Hepatocyte (in vitro differentiated cells): ENCODE results near the gene RYR3.

Experiments
- EZH2 ChIP-seq: fragments of 200-600 bp; sonication (generic); IDR thresholded peaks from 2 replicates; pipeline ENCODE4 v1.6.1; 2016; ENCODE audit warnings: antibody characterized with exemption, mild to moderate bottlenecking, borderline replicate concordance
- EZH2phosphoT487 ChIP-seq: fragments of 200-600 bp; sonication (generic); IDR thresholded peaks from one replicate; pipeline ENCODE4 v1.6.1; 2018; ENCODE audit warnings: antibody characterized with exemption, mild to moderate bottlenecking, low read depth, moderate library complexity; ENCODE audit not compliant: unreplicated experiment, severe bottlenecking
- TF ChIP-seq, protein P1 (sequence below): fragments of 200-600 bp; sonication (generic); IDR thresholded peaks from 2 replicates; pipeline ENCODE4 v1.5.1; 2016; ENCODE audit warnings: antibody characterized with exemption, mild to moderate bottlenecking; ENCODE audit not compliant: poor library complexity

DNA sequence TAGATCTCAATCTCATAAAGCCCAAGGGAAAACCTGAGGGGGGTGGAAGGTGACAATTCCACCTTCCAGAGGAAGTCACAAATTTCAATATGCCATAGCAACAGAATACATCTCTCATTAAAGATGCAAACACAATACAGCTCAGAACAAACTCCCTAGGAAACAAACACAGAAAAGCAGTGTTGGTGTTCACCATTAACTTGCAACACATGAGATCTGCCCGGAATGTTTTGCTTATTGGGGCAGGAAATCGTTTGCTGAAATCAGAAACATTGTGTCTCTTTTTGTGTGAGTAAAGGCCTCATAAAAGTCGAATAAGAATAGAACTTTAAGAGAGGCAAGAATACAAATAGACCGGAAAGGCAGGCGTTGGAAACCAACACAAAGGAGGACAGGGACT lies 5.8 kb upstream of the RYR3 start:
- TF ChIP-seq, protein P1, sequence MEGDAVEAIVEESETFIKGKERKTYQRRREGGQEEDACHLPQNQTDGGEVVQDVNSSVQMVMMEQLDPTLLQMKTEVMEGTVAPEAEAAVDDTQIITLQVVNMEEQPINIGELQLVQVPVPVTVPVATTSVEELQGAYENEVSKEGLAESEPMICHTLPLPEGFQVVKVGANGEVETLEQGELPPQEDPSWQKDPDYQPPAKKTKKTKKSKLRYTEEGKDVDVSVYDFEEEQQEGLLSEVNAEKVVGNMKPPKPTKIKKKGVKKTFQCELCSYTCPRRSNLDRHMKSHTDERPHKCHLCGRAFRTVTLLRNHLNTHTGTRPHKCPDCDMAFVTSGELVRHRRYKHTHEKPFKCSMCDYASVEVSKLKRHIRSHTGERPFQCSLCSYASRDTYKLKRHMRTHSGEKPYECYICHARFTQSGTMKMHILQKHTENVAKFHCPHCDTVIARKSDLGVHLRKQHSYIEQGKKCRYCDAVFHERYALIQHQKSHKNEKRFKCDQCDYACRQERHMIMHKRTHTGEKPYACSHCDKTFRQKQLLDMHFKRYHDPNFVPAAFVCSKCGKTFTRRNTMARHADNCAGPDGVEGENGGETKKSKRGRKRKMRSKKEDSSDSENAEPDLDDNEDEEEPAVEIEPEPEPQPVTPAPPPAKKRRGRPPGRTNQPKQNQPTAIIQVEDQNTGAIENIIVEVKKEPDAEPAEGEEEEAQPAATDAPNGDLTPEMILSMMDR = no peak
- TF ChIP-seq EZH2 = no peak
- TF ChIP-seq EZH2phosphoT487 = no peak
